K562 (cell line): Measurements from ENCODE around the gene CENPO.

ENCODE experiments used
- KLF10 ChIP-seq: fragments of 250-450 bp; sonication (Bioruptor Pico); IDR thresholded peaks from 2 replicates; pipeline ENCODE4 v1.6.1; 2021; ENCODE audit warnings: matching md5 sums
- NFATC3 ChIP-seq: fragments of 450-650 bp; IDR thresholded peaks from 2 replicates; pipeline ENCODE4 v1.6.1; 2017; ENCODE audit warnings: mild to moderate bottlenecking
- NR2C2 ChIP-seq, 2 experiments: fragments of 200-800 bp in 1 of 2; sonication (Bioruptor generic) in 1 of 2; sonication (generic) in 1 of 2; formaldehyde crosslinking in 1 of 2; IDR thresholded peaks; 2 replicates each; pipeline versions ENCODE4 v1.6.1 to v1.8.0; 2016 to 2022; ENCODE audit warnings: mild to moderate bottlenecking in 1 of 2, missing compliant biosample characterization in 1 of 2, missing genetic modification characterization in 1 of 2, missing genetic modification reagents in 1 of 2
- POLR2AphosphoS2 ChIP-seq: IDR thresholded peaks from 2 replicates; pipeline ENCODE4 v1.6.1; 2012; ENCODE audit warnings: low read length, improper control_type of control experiment
- ZNF274 ChIP-seq: IDR thresholded peaks from 2 replicates; pipeline ENCODE4 v1.6.1; 2011; ENCODE audit warnings: low read depth, mild to moderate bottlenecking, low read length, moderate library complexity, borderline replicate concordance

DNA sequence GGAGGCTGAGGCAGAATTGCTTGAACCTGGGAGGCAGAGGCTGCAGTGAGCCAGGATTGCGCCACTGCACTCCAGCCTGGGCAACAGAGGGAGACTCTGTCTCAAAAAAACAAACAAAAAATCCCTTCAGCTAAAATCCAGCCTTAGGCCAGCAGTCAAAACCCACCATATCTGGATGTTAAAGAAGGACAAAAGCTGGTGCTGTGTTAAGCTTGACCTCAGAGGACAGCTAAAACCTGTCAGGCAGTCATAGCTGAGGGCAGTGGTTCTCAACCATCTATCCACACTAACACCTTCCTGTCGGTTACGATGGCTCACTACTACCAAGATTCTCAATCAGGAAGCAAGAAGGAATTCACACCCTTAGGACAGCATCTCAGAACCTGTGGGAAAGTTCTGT is 9.6 kb upstream of the CENPO start:
- TF ChIP-seq ZNF274 (no peak), NFATC3 (no peak), KLF10 (CRISPR knock-in tag) (no peak), POLR2AphosphoS2 (no peak), NR2C2 (CRISPR knock-in tag; IDR thresholded peaks at IDR 0.05) (no peak), NR2C2 (tag; IDR thresholded peaks at IDR 0.05) (no peak)
